GF-D8 (cell line): ENCODE measurements around the gene RABL2A.
"Not testable (repeated sequence)": the region's sequence is repeated elsewhere in the genome, so short reads cannot be mapped to it uniquely, and the experiment has no call there.

ENCODE experiments used
- DNase-seq: peaks from one replicate; lab custom pipeline; 2025; lab: John Stamatoyannopoulos, UW

RABL2A gene

DNA sequence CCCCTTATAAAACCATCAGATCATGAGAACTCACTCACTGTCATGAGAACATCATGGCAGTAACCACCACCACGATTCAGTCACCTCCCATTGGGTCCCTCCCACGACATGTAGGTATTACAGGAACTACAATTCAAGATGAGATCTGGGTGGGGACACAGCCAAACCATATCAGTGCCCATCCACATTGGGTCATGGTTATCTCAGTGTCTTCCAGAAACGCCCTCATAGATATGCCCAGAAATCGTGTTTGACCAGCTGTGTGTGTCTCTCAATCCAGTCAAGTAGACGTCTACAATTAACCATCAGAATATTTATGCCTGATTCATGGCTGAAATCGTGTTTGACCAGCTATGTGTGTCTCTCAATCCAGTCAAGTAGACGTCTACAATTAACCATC lies 17.2 kb upstream of the RABL2A start:
- not testable (repeated sequence) for DNase-seq

DNA sequence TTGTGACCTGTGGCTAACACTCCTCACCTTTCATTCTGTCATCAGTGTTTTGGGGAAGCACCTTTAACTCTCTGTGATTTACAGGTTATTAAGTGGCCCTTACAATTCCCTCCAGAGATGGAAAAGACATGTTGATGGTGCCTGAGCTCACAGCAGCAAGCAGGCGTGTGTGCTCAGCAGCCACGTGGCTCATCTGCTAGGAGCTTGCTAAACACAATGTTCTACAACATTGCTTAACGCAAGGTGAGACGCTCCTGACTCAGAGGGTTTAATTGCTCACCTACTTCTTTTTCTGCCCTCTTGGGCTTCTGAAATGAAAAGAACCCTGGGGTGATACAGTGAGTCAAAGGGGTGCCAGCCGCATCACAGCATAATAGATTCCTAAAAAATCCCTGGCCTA lies 6.1 kb upstream of the RABL2A start:
- not testable (repeated sequence) for DNase-seq

- DNase-seq = not testable (repeated sequence)
Observed at GRCh38 chr2:113625906-113626305, 1.2 kb upstream of the RABL2A start.

DNA sequence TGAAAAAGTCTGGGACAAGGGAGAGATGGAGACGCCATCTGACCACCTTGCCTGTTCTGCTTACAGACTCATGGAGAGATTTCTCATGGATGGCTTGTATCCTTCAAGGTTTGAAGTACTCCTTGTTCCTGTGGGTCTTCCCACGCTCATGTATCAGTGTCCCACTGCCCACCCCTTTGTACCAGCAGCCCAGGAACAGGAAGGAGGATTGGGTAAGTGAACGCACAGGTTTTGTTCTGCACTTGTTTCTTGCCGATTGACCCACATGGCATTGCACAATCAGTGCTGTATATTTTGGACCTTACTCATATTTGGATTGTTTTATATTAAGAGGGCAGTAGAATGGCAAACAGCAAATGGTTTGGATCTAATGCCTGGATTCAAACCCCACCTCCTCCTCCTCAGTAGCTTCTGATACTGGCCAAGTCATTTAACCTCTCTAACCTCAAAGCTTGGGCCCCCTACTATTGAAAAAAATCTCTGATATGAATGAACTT lies 5.8 kb downstream of the RABL2A start:
- not testable (repeated sequence) for DNase-seq

- DNase-seq = not testable (repeated sequence)
Observed at GRCh38 chr2:113635358-113635757, 8.3 kb downstream of the RABL2A start.

GRCh38 chr2:113636226-113636625 lies 9.2 kb downstream of the RABL2A start:
- not testable (repeated sequence) for DNase-seq

DNA sequence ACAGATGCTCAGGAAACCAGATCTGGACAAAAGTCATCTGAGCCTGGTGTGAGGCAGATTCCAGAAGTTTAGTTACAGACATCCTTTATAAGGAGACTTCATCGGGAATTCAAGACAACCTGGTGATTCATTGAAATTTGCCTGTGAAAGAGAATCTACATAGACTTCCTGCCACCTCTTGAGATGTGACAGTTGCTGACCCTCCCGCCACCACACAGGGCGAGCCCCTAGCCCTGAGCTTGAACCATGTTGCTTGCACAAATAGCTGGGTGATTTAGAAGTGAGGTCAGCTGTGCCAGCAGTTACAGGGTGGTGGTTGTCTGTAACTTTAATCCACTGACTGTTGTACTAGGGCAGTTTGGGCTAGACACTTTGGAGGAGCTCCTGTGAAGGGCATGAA lies 11.0 kb downstream of the RABL2A start:
- not testable (repeated sequence) for DNase-seq

DNA sequence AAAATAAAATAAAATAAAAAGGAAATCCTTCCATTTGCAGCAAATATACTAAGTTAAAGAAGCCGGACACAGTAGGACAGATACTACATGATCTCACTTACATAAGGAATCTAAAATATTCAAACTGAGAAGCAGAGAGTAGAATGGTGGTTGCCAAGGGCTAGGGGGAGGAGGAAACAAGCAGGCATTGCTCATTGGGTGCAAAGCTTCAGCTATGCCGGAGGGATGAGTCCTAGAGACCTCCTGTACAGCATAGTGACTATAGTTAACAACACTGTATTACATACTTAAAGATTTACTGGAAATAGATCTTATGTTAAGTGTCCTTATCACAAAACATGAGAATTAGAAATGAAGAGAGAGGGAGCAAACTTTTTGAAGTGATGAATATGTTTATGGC lies 19.2 kb downstream of the RABL2A start:
- DNase-seq = not testable (repeated sequence)

- not testable (repeated sequence) for DNase-seq
Observed at GRCh38 chr2:113650834-113651815, 24.1 kb downstream of the RABL2A start.

GRCh38 chr2:113652599-113652998 lies 25.5 kb downstream of the RABL2A start:
- not testable (repeated sequence) for DNase-seq

- DNase-seq = not testable (repeated sequence)
Observed at GRCh38 chr2:113656031-113656624, 29.1 kb downstream of the RABL2A start.

DNA sequence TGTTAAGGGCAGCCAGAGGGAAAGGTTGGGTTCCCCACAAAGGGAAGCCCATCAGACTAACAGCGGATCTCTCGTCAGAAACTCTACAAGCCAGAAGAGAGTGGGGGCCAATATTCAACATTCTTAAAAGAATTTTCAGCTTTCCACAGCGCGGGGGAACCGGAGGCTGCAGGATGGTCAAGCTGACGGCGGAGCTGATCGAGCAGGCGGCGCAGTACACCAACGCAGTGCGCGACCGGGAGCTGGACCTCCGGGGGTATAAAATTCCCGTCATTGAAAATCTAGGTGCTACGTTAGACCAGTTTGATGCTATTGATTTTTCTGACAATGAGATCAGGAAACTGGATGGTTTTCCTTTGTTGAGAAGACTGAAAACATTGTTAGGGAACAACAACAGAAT lies 30.7 kb downstream of the RABL2A start:
- DNase-seq = not testable (repeated sequence)

- not testable (repeated sequence) for DNase-seq
Observed at GRCh38 chr2:113663285-113664060, 36.4 kb downstream of the RABL2A start.

DNA sequence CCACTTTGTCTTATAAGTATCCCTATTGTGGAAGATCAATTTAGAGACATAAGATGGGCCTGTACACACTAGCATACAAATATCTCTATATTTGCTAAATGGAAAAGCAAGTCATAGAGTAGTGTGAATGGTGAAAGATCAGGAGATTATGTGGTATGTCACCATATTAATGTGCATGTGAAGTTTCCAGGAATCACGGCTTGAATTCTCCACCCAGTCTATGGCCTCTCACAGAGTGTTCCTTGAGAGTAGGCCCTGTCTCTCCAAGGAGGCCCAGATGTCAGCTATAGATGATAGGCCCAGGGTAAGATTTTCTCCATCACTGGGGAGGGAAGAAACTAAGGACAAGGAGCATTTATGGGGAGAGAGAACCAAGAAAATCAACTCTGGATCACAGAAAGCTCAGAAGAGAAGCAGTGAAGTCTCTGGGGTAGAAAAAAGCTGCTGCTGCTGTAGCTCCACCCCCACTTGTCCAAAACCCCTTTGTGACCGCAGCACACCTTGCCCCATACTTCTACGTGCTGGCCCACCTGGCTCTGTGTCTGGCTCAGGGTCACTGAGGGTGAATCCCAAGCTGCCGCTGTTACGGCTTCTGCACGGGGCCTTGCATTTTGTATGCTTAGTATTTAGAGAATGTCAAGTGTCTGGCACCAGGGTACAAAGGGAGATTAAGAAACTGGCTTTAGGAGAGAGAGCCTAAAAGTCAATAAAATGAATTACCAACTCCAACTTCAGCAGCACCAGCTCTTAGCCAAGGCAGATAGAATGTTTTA lies 37.9 kb downstream of the RABL2A start:
- DNase-seq = not testable (repeated sequence)

GRCh38 chr2:113669013-113669412 lies 41.9 kb downstream of the RABL2A start:
- DNase-seq = not testable (repeated sequence)

- no peak for DNase-seq
Observed at GRCh38 chr2:113672326-113672932, 45.4 kb downstream of the RABL2A start.

- DNase-seq = no peak
Observed at GRCh38 chr2:113675875-113676274, 48.8 kb downstream of the RABL2A start.

- DNase-seq = no peak
Observed at GRCh38 chr2:113676623-113677266, 49.7 kb downstream of the RABL2A start.

GRCh38 chr2:113677330-113677729 lies 50.3 kb downstream of the RABL2A start:
- no peak for DNase-seq

DNA sequence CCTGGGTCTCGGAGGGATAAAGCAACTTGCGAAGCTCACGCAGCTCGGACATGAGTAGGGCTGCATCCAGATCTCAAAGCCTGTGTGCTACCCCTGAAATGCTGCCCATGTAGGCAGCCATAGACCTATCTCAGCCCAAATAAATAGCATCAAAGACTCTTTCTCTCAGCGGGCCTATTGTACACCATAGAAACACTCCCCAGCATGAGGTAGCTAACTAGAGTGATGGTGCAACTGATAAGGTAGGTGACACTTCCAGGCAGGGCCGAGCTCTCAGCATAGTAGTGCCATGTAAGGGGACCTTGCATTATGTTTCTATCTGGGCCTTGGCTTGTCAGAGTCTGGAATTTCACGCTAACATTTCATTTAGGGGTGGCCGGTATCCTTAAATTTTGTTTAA lies 52.4 kb downstream of the RABL2A start:
- DNase-seq = no peak
